HEK293 (cell line): ENCODE results near the gene DDX51.

Experiments
- ZNF114 ChIP-seq: fragments of 450-650 bp; formaldehyde crosslinking; IDR thresholded peaks from 2 replicates; pipeline ENCODE4 v1.5.0; 2017; ENCODE audit warnings: missing biosample characterization, missing genetic modification characterization
- ZNF473 ChIP-seq: fragments of 450-650 bp; formaldehyde crosslinking; IDR thresholded peaks from 2 replicates; pipeline ENCODE4 v1.5.1; 2017; ENCODE audit warnings: missing biosample characterization, missing genetic modification characterization

DNA sequence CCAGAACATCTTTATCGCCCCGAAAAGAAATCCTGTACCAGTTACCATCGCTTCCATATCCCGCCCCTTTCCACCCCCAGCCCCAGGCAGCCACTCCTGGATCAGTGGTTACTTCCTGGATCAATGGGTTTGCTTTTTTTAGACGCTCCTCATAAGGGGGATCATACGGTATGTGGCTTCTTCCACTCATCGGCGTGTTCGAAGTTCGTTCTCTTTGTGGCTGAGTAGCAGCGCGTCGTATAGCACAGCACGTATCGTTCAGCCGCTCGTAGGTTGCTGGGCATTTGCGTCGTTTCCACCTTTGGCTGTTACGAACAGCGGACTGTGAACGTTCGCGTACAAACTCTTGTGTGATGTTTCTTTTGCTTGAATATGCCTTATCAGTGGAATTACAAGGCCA is 2.0 kb upstream of the DDX51 start:
- TF ChIP-seq ZNF114 (tag by site-specific recombination) = no peak
- no peak for TF ChIP-seq ZNF473
